CD14-positive monocyte (primary cell): ENCODE data around the gene JMJD1C. TPM values are rescaled to one million over a fixed set of nuclear protein-coding genes. Genes with fewer than 3 reads are reported as not detected.

Source experiments
- DNase-seq, 3 donors: peaks; one replicate each; pipeline ENCODE4 v3.0.0-alpha.2; 2011 to 2022
- H2AFZ ChIP-seq: 2 replicates; pipeline ENCODE4 v1.6.0; 2012; ENCODE audit warnings: mild to moderate bottlenecking, low read depth, low read length, inconsistent platforms; ENCODE audit not compliant: insufficient read depth, poor library complexity, severe bottlenecking
- H3K27ac ChIP-seq, 2 donors: 1 replicate in 1 of 2; 2 replicates in 1 of 2; pipeline ENCODE4 v1.5.1; 2012 to 2013; ENCODE audit warnings: low read length in 2 of 2, control low read depth in 1 of 2, inconsistent platforms in 1 of 2, low read depth in 1 of 2, mild to moderate bottlenecking in 1 of 2
- H3K27me3 ChIP-seq, 2 donors: one replicate each; pipeline versions ENCODE4 v1.6.0 to v1.6.1; 2011 to 2013; ENCODE audit warnings: low read length in 2 of 2; ENCODE audit not compliant: control insufficient read depth in 2 of 2, insufficient read depth in 2 of 2
- H3K36me3 ChIP-seq, 2 donors: replicated peaks in 1 of 2; 1 replicate in 1 of 2; 2 replicates in 1 of 2; pipeline versions ENCODE4 v1.5.1 to v1.6.1; 2012 to 2013; ENCODE audit warnings: low read length in 2 of 2, control low read depth in 1 of 2, inconsistent platforms in 1 of 2, mild to moderate bottlenecking in 1 of 2; ENCODE audit not compliant: insufficient read depth in 2 of 2, control insufficient read depth in 1 of 2
- H3K4me1 ChIP-seq, 2 donors: 1 replicate in 1 of 2; 2 replicates in 1 of 2; pipeline versions ENCODE4 v1.5.1 to v1.6.1; 2012 to 2013; ENCODE audit warnings: low read length in 2 of 2, control low read depth in 1 of 2, inconsistent platforms in 1 of 2, mild to moderate bottlenecking in 1 of 2, moderate library complexity in 1 of 2; ENCODE audit not compliant: insufficient read depth in 2 of 2, control insufficient read depth in 1 of 2
- H3K4me2 ChIP-seq: replicated peaks from 2 replicates; pipeline ENCODE3; 2012; ENCODE audit warnings: low read length, moderate library complexity, mild to moderate bottlenecking; ENCODE audit not compliant: poor library complexity, severe bottlenecking; ENCODE audit errors: extremely low read depth
- H3K4me3 ChIP-seq, 3 experiments: fragments of 200-600 bp in 1 of 3; sonication (generic) in 1 of 3; replicated peaks in 1 of 3; 1 replicate in 2 of 3; 2 replicates in 1 of 3; pipeline ENCODE4 v1.5.1; 2011 to 2013; ENCODE audit warnings: low read length in 3 of 3, mild to moderate bottlenecking in 3 of 3, control low read depth in 2 of 3, low read depth in 2 of 3, inconsistent platforms in 1 of 3, moderate library complexity in 1 of 3
- H3K79me2 ChIP-seq: 2 replicates; pipeline ENCODE4 v1.6.0; 2012; ENCODE audit warnings: mild to moderate bottlenecking, control low read depth, inconsistent platforms, low read length, moderate library complexity; ENCODE audit not compliant: insufficient read depth
- H3K9ac ChIP-seq: 2 replicates; pipeline ENCODE4 v1.6.0; 2017; ENCODE audit warnings: low read length, mild to moderate bottlenecking; ENCODE audit not compliant: insufficient read depth, poor library complexity, severe bottlenecking
- H3K9me3 ChIP-seq, 2 donors: replicated peaks in 1 of 2; 1 replicate in 1 of 2; 2 replicates in 1 of 2; pipeline versions ENCODE4 v1.5.1 to v1.6.1; 2012 to 2013; ENCODE audit warnings: low read length in 2 of 2, control low read depth in 1 of 2; ENCODE audit not compliant: control insufficient read depth in 1 of 2, insufficient read depth in 1 of 2
- H4K20me1 ChIP-seq: 2 replicates; pipeline ENCODE4 v1.6.0; 2012; ENCODE audit warnings: mild to moderate bottlenecking, low read length, control low read depth, moderate library complexity; ENCODE audit not compliant: insufficient read depth
- H3K27ac Mint-ChIP-seq, 7 donors: one replicate each; pipeline ENCODE4 v1.8.0; 2020; ENCODE audit warnings: mild to moderate bottlenecking in 7 of 7, mixed read lengths in 7 of 7, moderate library complexity in 6 of 7, inconsistent platforms in 2 of 7
- H3K27me3 Mint-ChIP-seq, 3 donors: one replicate each; pipeline ENCODE4 v1.8.0; 2021 to 2022; ENCODE audit warnings: low read depth in 3 of 3, mild to moderate bottlenecking in 3 of 3, mixed read lengths in 3 of 3, moderate library complexity in 3 of 3, inconsistent platforms in 1 of 3
- H3K36me3 Mint-ChIP-seq, 2 donors: one replicate each; pipeline ENCODE4 v1.8.0; 2020; ENCODE audit warnings: mixed read lengths in 2 of 2, inconsistent platforms in 1 of 2, mild to moderate bottlenecking in 1 of 2
- H3K4me1 Mint-ChIP-seq: one replicate; pipeline ENCODE4 v1.8.0; 2020; ENCODE audit warnings: mild to moderate bottlenecking, mixed read lengths
- H3K4me3 Mint-ChIP-seq, 2 donors: one replicate each; pipeline ENCODE4 v1.8.0; 2020; ENCODE audit warnings: mild to moderate bottlenecking in 2 of 2, mixed read lengths in 2 of 2, moderate library complexity in 1 of 2
- H3K9me3 Mint-ChIP-seq, 7 donors: one replicate each; pipeline ENCODE4 v1.8.0; 2020 to 2022; ENCODE audit warnings: mixed read lengths in 7 of 7, mild to moderate bottlenecking in 6 of 7, moderate library complexity in 6 of 7, inconsistent platforms in 2 of 7
- CTCF ChIP-seq: fragments of 200-600 bp; IDR thresholded peaks from one replicate; pipeline ENCODE4 v1.8.0; 2022; ENCODE audit warnings: antibody characterized with exemption, mild to moderate bottlenecking
- WGBS: methylation state at CpG from one replicate; pipeline ENCODE4 v1.1.5; 2013; ENCODE audit warnings: missing lambda C conversion rate; ENCODE audit not compliant: insufficient coverage; 5-methylcytosine and 5-hydroxymethylcytosine counted together
- intact Hi-C, 2 donors: fragments of 100-400 bp; cut with micrococcal nuclease; formaldehyde crosslinking; loops; one replicate each; pipeline versions ENCODE4 v1.15.0 to v1.15.1; 2023
- polyA plus RNA-seq, 3 donors: library from polyadenylated mRNA; depleted of rRNA in 1 of 3; unstranded in 2 of 3; stranded (reverse) in 1 of 3; fragments of 300-500 nt in 2 of 3; fragments of >200 nt in 1 of 3; fragmentation: Illumina TruSeq in 2 of 3; gene quantifications; 1 replicate in 2 of 3; 2 replicates in 1 of 3; pipeline ENCODE4 v1.2.3, GENCODE V29; 2012 to 2021

Gene JMJD1C
- polyA plus RNA-seq, 3 donors: 27.8 to 84.8 (median 46.5) TPM

GRCh38 chr10:63416376-63416775, 49.4 kb downstream of the JMJD1C start:
- no peak overlapping the region for H3K4me2 ChIP-seq
- H3K9me3 ChIP-seq: no peaks in the 10 kb centered on the region
- peaks cover 35% of the 10 kb centered on the region for H4K20me1 ChIP-seq
- Mint-ChIP-seq H3K4me3 (no peak overlapping the region), H3K4me1 (peaks cover 19% of the 10 kb centered on the region), H3K27ac (no peak overlapping the region), H3K27me3 (no peaks in the 10 kb centered on the region), H3K9me3 (no peaks in the 10 kb centered on the region), H3K36me3 (peaks cover 0 to 3% of the 10 kb centered on the region in 2 donors)
- no peak overlapping the region for H2AFZ ChIP-seq
- no peaks in the 10 kb centered on the region for H3K27me3 ChIP-seq
- no peak for TF ChIP-seq CTCF
- intact Hi-C loops: no loop called here
- DNase-seq: no peak
- no peak overlapping the region for H3K9ac ChIP-seq
- H3K4me3 ChIP-seq: no peak overlapping the region
- no peaks in the 10 kb centered on the region for H3K36me3 ChIP-seq
- no peak overlapping the region for H3K27ac ChIP-seq
- peaks cover 5 to 6% of the 10 kb centered on the region in 2 donors for H3K4me1 ChIP-seq
- WGBS: no CpG with 5 or more reads among the region's 1 CpG
- H3K79me2 ChIP-seq: peaks cover 84% of the 10 kb centered on the region

- Histone ChIP-seq H3K4me2 (no peak overlapping the region), H3K9ac (no peak overlapping the region), H3K79me2 (peaks cover 78% of the 10 kb centered on the region), H3K27me3 (no peaks in the 10 kb centered on the region), H3K4me3 (no peak overlapping the region), H3K27ac (no peak overlapping the region), H3K9me3 (no peaks in the 10 kb centered on the region), H4K20me1 (peaks cover 29% of the 10 kb centered on the region), H3K4me1 (no peaks in the 10 kb centered on the region), H3K36me3 (no peaks in the 10 kb centered on the region), H2AFZ (no peak overlapping the region)
- Mint-ChIP-seq H3K27ac (peak overlapping the region in 2 of 7 donors; percentile 35 to 77), H3K27me3 (no peaks in the 10 kb centered on the region), H3K36me3 (peaks cover 0 to 3% of the 10 kb centered on the region in 2 donors), H3K9me3 (no peaks in the 10 kb centered on the region), H3K4me3 (no peak overlapping the region), H3K4me1 (peaks cover 13% of the 10 kb centered on the region)
- intact Hi-C loops: no loop called here
- WGBS: 0% methylated on average over 1 of the region's 5 CpGs
- no peak for TF ChIP-seq CTCF
- no peak for DNase-seq
Measured at GRCh38 chr10:63415640-63416244, 50.0 kb downstream of the JMJD1C start.
